ENCODE results near the gene RBPMS2. TPM values are rescaled to one million over a fixed set of nuclear protein-coding genes. Genes with fewer than 3 reads are reported as not detected.

Gene RBPMS2
- total and polyA plus RNA-seq, 2 of the 8 experiments (the other 6 are each of a cell fraction or from before 2014, with no cell fraction given): 55.8 to 238 TPM

DNA sequence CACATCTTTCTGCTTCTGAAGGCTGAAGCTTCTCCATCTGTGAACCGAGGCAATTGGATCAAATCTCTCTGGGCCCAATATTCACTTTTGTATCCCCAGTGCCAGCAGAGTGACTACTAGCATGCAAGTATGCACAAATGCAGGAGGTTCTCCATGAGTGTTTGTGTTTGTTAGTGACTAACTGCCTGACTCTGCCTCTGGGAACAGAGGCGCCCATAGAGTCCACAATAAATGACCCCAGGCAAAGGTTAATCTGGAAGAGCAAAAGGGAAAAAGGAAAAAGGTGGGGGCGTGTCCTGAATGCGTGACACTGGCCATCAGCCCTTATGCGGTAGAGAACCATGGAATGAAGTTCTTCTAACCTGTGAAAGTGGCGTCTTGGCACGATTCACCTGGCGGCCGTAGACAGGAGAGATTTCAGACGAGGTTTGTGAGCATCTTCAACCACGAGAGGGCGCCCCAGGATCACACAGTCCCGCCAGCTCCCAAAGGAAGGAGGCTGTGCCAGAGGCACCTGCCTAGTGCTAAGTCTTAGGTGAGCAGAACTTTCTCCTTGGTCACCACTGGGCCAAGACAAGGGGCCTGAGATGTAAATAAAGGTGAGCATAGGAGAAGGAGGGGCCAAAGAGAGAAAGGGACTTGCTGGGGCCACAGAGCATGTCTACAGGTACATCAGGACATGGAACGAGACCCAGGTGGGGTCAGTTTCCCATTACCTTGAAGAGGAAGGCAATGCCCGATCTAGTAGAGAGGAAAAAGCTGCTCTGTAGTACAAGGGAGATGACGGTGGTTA is 44.2 kb downstream of the RBPMS2 start (continued):
- no peak for TF ChIP-seq CTBP2 (IDR thresholded peaks at IDR 0.05; ENCODE audit: borderline replicate concordance, insufficient read depth, insufficient read length, low read length)
- TF ChIP-seq BRCA1 (IDR thresholded peaks at IDR 0.05; ENCODE audit: low read depth, low read length): no peak

Data from H1 (cell line).